AML-193 (cell line): ENCODE measurements around the gene SLC4A5.
"Not testable (repeated sequence)": the region's sequence is repeated elsewhere in the genome, so short reads cannot be mapped to it uniquely, and the experiment has no call there.

Source experiments
- DNase-seq, 2 experiments: peaks; one replicate each; lab custom pipeline; 2025; lab: John Stamatoyannopoulos, UW

SLC4A5 gene

GRCh38 chr2:74364533-74365505 is 21.6 kb upstream of the SLC4A5 start:
- no peak for DNase-seq

- DNase-seq = no peak
These were observed 18.1 kb upstream of the SLC4A5 start for GRCh38 chr2:74361327-74361726.

GRCh38 chr2:74357627-74358026 is 14.4 kb upstream of the SLC4A5 start:
- DNase-seq = no peak

GRCh38 chr2:74349889-74350288 is 6.7 kb upstream of the SLC4A5 start:
- no peak for DNase-seq

GRCh38 chr2:74347742-74348141 is 4.5 kb upstream of the SLC4A5 start:
- DNase-seq = no peak

GRCh38 chr2:74347303-74347702 is 4.1 kb upstream of the SLC4A5 start:
- DNase-seq = no peak

- no peak for DNase-seq
These were observed 2.2 kb upstream of the SLC4A5 start for GRCh38 chr2:74345272-74345943.

GRCh38 chr2:74336227-74336626 is 7.0 kb downstream of the SLC4A5 start:
- DNase-seq = not testable (repeated sequence)

GRCh38 chr2:74334931-74335333 is 8.3 kb downstream of the SLC4A5 start:
- DNase-seq = peak; percentile 37 to 54

- DNase-seq = no peak
These were observed 9.2 kb downstream of the SLC4A5 start for GRCh38 chr2:74333896-74334586.

GRCh38 chr2:74333175-74333574 is 10.0 kb downstream of the SLC4A5 start:
- peak; percentile 49 to 53 for DNase-seq

- no peak for DNase-seq
These were observed 10.6 kb downstream of the SLC4A5 start for GRCh38 chr2:74332550-74333174.

- DNase-seq = no peak
These were observed 14.6 kb downstream of the SLC4A5 start for GRCh38 chr2:74328573-74328972.

GRCh38 chr2:74328074-74328473 is 15.1 kb downstream of the SLC4A5 start:
- DNase-seq = no peak

- DNase-seq = no peak
These were observed 15.6 kb downstream of the SLC4A5 start for GRCh38 chr2:74327627-74328026.

GRCh38 chr2:74327199-74327598 is 16.0 kb downstream of the SLC4A5 start:
- DNase-seq = no peak

GRCh38 chr2:74325815-74326214 is 17.4 kb downstream of the SLC4A5 start:
- no peak for DNase-seq

GRCh38 chr2:74321737-74322136 is 21.5 kb downstream of the SLC4A5 start:
- no peak for DNase-seq

GRCh38 chr2:74317701-74318100 is 25.5 kb downstream of the SLC4A5 start:
- no peak for DNase-seq

- no peak for DNase-seq
These were observed 26.5 kb downstream of the SLC4A5 start for GRCh38 chr2:74316627-74317295.

- no peak for DNase-seq
These were observed 29.1 kb downstream of the SLC4A5 start for GRCh38 chr2:74314107-74314506.

- no peak for DNase-seq
These were observed 29.7 kb downstream of the SLC4A5 start for GRCh38 chr2:74313497-74313896.
